ENCODE data around the gene ARMC7.

DNA sequence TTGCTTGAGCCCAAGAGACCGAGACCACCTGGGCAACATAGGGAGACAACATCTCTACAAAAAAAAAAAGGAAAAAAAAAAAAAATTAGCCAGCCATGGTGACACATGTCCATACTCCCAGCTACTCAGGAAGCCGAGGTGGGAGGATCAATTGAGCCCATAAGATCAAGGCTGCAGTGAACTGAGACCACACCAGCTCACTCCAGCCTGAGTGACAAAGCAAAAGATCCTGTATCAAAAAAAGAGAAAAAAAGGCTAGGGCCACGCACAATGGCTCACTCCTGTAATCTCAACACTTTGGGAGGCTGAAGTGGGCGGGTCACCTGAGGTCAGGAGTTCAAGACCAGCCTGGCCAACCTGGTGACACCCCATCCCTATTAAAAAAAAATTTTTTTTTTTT lies 59.2 kb downstream of the ARMC7 start:
- no peak for TF ChIP-seq EZH2 (IDR thresholded peaks at IDR 0.05; ENCODE audit: low read depth)
- TF ChIP-seq, protein P1, sequence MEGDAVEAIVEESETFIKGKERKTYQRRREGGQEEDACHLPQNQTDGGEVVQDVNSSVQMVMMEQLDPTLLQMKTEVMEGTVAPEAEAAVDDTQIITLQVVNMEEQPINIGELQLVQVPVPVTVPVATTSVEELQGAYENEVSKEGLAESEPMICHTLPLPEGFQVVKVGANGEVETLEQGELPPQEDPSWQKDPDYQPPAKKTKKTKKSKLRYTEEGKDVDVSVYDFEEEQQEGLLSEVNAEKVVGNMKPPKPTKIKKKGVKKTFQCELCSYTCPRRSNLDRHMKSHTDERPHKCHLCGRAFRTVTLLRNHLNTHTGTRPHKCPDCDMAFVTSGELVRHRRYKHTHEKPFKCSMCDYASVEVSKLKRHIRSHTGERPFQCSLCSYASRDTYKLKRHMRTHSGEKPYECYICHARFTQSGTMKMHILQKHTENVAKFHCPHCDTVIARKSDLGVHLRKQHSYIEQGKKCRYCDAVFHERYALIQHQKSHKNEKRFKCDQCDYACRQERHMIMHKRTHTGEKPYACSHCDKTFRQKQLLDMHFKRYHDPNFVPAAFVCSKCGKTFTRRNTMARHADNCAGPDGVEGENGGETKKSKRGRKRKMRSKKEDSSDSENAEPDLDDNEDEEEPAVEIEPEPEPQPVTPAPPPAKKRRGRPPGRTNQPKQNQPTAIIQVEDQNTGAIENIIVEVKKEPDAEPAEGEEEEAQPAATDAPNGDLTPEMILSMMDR (conservative IDR thresholded peaks at IDR 0.05), result no peak
